Gastroesophageal sphincter (tissue), 4 donors: ENCODE results near the gene WDR20. TPM values are rescaled to one million over a fixed set of nuclear protein-coding genes. Genes with fewer than 3 reads are reported as not detected.
A peak's percentile ranks its signal among the peaks of the same experiment; 100 is the strongest.

ENCODE experiments used
- ATAC-seq: fragments of 150-250 bp; one replicate; pipeline ENCODE4 v1.9.1; 2016; ENCODE audit warnings: mild to moderate bottlenecking, moderate library complexity
- H3K27ac ChIP-seq, 4 donors: fragments of 200-600 bp; sonication (generic) in 3 of 4; 1 replicate in 3 of 4; 2 replicates in 1 of 4; pipeline ENCODE4 v1.5.1; 2016 to 2019
- H3K27me3 ChIP-seq: fragments of 200-600 bp; sonication (generic); one replicate; pipeline ENCODE4 v1.5.1; 2019
- H3K36me3 ChIP-seq, 2 donors: fragments of 200-600 bp; sonication (generic); one replicate each; pipeline ENCODE4 v1.5.1; 2019; ENCODE audit warnings: control low read depth in 1 of 2
- H3K4me1 ChIP-seq, 3 donors: fragments of 200-600 bp; sonication (generic); 1 replicate in 2 of 3; 2 replicates in 1 of 3; pipeline ENCODE4 v1.5.1; 2016 to 2019; ENCODE audit warnings: control low read depth in 2 of 3
- H3K4me3 ChIP-seq, 2 donors: fragments of 200-600 bp; sonication (generic); one replicate each; pipeline ENCODE4 v1.5.1; 2019; ENCODE audit warnings: mild to moderate bottlenecking in 1 of 2, moderate library complexity in 1 of 2
- H3K9me3 ChIP-seq, 3 donors: fragments of 200-600 bp; sonication (generic); one replicate each; pipeline ENCODE4 v1.5.1; 2017 to 2019; ENCODE audit warnings: control low read depth in 2 of 3
- CTCF ChIP-seq, 4 experiments: fragments of 200-600 bp in 2 of 4; fragments of 450-650 bp in 2 of 4; sonication (generic) in 1 of 4; IDR thresholded peaks; one replicate each; pipeline ENCODE4 v1.5.1; 2017 to 2019; ENCODE audit warnings: antibody characterized with exemption in 4 of 4, mild to moderate bottlenecking in 2 of 4, moderate library complexity in 2 of 4
- EP300 ChIP-seq: sonication (generic); formaldehyde crosslinking; IDR thresholded peaks from one replicate; pipeline ENCODE4 v1.6.1; 2017; ENCODE audit warnings: antibody characterized with exemption, mild to moderate bottlenecking
- POLR2A ChIP-seq, 2 donors: fragments of 450-650 bp; IDR thresholded peaks; one replicate each; pipeline ENCODE4 v1.6.1; 2017; ENCODE audit warnings: antibody characterized with exemption in 2 of 2, mild to moderate bottlenecking in 2 of 2, moderate library complexity in 1 of 2
- POLR2AphosphoS5 ChIP-seq: sonication (generic); formaldehyde crosslinking; IDR thresholded peaks from one replicate; pipeline ENCODE4 v1.6.1; 2017; ENCODE audit warnings: antibody characterized with exemption
- whole genome bisulfite sequencing, 2 donors: methylation state at CpG; one replicate each; pipeline ENCODE4 v1.1.5; 2018; ENCODE audit warnings: low coverage in 1 of 2; 5-methylcytosine and 5-hydroxymethylcytosine counted together
- total RNA-seq, 4 donors: library from RNA; depleted of rRNA; stranded (reverse); fragments of >200 nt; gene quantifications; one replicate each; pipeline ENCODE4 v1.1.0, GENCODE V29; 2016

WDR20 gene
- total RNA-seq, 4 donors from 2014 or later, result 24.6 to 33.0 (median 28.9) TPM

GRCh38 chr14:102138535-102138934 lies 1.2 kb upstream of the WDR20 start:
- Histone ChIP-seq H3K4me3 (peak overlapping the region; percentile 92 to 96), H3K27me3 (no peaks in the 10 kb centered on the region), H3K36me3 (peaks cover 0 to 21% of the 10 kb centered on the region in 2 donors), H3K27ac (peak overlapping the region in 3 of 4 donors; percentile 86 to 92 (median 88)), H3K9me3 (no peaks in the 10 kb centered on the region), H3K4me1 (peaks cover 0 to 36% (median 17%) of the 10 kb centered on the region in 3 donors)
- WGBS, 2 donors, result 12 to 22% methylated on average over 3 of the region's 3 CpGs
- TF ChIP-seq EP300, result no peak
- TF ChIP-seq CTCF (IDR thresholded peaks at IDR 0.05), result no peak
- no peak for TF ChIP-seq POLR2AphosphoS5
- no peak for TF ChIP-seq POLR2A (IDR thresholded peaks at IDR 0.05)
- no peak for ATAC-seq

- peaks cover 0 to 38% (median 17%) of the 10 kb centered on the region in 3 donors for H3K4me1 ChIP-seq
- peak overlapping the region; percentile 92 to 96 for H3K4me3 ChIP-seq
- no peaks in the 10 kb centered on the region for H3K27me3 ChIP-seq
- TF ChIP-seq POLR2AphosphoS5, result no peak
- TF ChIP-seq POLR2A (IDR thresholded peaks at IDR 0.05), result no peak
- TF ChIP-seq CTCF (IDR thresholded peaks at IDR 0.05), result no peak
- no peak for TF ChIP-seq EP300
- 7 to 8% methylated on average over 9 to 10 of the region's 14 CpGs for WGBS, 2 donors
- ATAC-seq, result peak; percentile 2
- peak overlapping the region; percentile 2 to 92 (median 87) for H3K27ac ChIP-seq
- H3K9me3 ChIP-seq, result no peaks in the 10 kb centered on the region
- peaks cover 0 to 17% of the 10 kb centered on the region in 2 donors for H3K36me3 ChIP-seq
Observed at GRCh38 chr14:102138961-102139285, 774 bp upstream of the WDR20 start.

GRCh38 chr14:102140027-102140749 lies 491 bp downstream of the WDR20 start:
- 0 to 2% methylated on average over 4 to 12 of the region's 48 CpGs for WGBS, 2 donors

GRCh38 chr14:102140750-102141145 lies 1.1 kb downstream of the WDR20 start:
- WGBS, 2 donors, result 4 to 7% methylated on average over 6 to 8 of the region's 9 CpGs
- TF ChIP-seq POLR2A (IDR thresholded peaks at IDR 0.05) (no peak), EP300 (no peak), POLR2AphosphoS5 (no peak)
- H3K27ac ChIP-seq, result peak overlapping the region in 3 of 4 donors; percentile 86 to 92 (median 88)

More at GRCh38 chr14:102140027-102140749, 491 bp downstream of the WDR20 start:
- Histone ChIP-seq H3K36me3 (peaks cover 0 to 8% of the 10 kb centered on the region in 2 donors), H3K9me3 (no peaks in the 10 kb centered on the region), H3K27me3 (no peaks in the 10 kb centered on the region), H3K27ac (peak overlapping the region; percentile 57 to 92 (median 87)), H3K4me3 (peak overlapping the region; percentile 92 to 96), H3K4me1 (peaks cover 0 to 46% (median 17%) of the 10 kb centered on the region in 3 donors)
- peak; percentile 16 for ATAC-seq
- TF ChIP-seq POLR2AphosphoS5 (no peak), POLR2A (IDR thresholded peaks at IDR 0.05) (no peak), EP300 (no peak), CTCF (IDR thresholded peaks at IDR 0.05) (no peak)

GRCh38 chr14:102141797-102142196 lies 2.1 kb downstream of the WDR20 start:
- Histone ChIP-seq H3K27me3 (no peaks in the 10 kb centered on the region), H3K4me1 (peaks cover 0 to 59% (median 17%) of the 10 kb centered on the region in 3 donors), H3K9me3 (no peaks in the 10 kb centered on the region), H3K27ac (no peak overlapping the region), H3K36me3 (peaks cover 0 to 4% of the 10 kb centered on the region in 2 donors), H3K4me3 (no peak overlapping the region)
- WGBS, 2 donors, result 63 to 74% methylated on average over 4 of the region's 4 CpGs
- TF ChIP-seq POLR2AphosphoS5 (no peak), CTCF (IDR thresholded peaks at IDR 0.05) (no peak), POLR2A (IDR thresholded peaks at IDR 0.05) (no peak), EP300 (no peak)
- no peak for ATAC-seq

More at GRCh38 chr14:102140750-102141145, 1.1 kb downstream of the WDR20 start:
- Histone ChIP-seq H3K4me3 (peak overlapping the region; percentile 92 to 96), H3K36me3 (peaks cover 0 to 4% of the 10 kb centered on the region in 2 donors), H3K27me3 (no peaks in the 10 kb centered on the region), H3K9me3 (no peaks in the 10 kb centered on the region), H3K4me1 (peaks cover 0 to 51% (median 17%) of the 10 kb centered on the region in 3 donors)
- no peak for ATAC-seq
